ENCODE data around the gene H3-3A.

The H3-3A gene

GRCh38 chr1:226054519-226055327 is 7.8 kb upstream of the H3-3A start:
- DNase-seq (ENCODE audit: low read depth in 2 of 2), result no peak

- no peak for DNase-seq (ENCODE audit: low read depth in 2 of 2)
Measured at GRCh38 chr1:226059709-226060108, 2.8 kb upstream of the H3-3A start.

GRCh38 chr1:226060427-226060826 is 2.1 kb upstream of the H3-3A start:
- DNase-seq (ENCODE audit: low read depth in 2 of 2), result no peak

GRCh38 chr1:226061068-226061840 is 1.3 kb upstream of the H3-3A start:
- no peak for DNase-seq (ENCODE audit: low read depth in 2 of 2)

- DNase-seq (ENCODE audit: low read depth in 2 of 2), result peak; percentile 17 to 32
Measured at GRCh38 chr1:226061841-226062557, 517 bp upstream of the H3-3A start.

- peak; percentile 20 to 25 for DNase-seq (ENCODE audit: low read depth in 2 of 2)
Measured at GRCh38 chr1:226063224-226063976, 884 bp downstream of the H3-3A start.

- no peak for DNase-seq (ENCODE audit: low read depth in 2 of 2)
Measured at GRCh38 chr1:226063977-226064815, 1.7 kb downstream of the H3-3A start.

- DNase-seq (ENCODE audit: low read depth in 2 of 2), result no peak
Measured at GRCh38 chr1:226064816-226065248, 2.3 kb downstream of the H3-3A start.

GRCh38 chr1:226066415-226067078 is 4.0 kb downstream of the H3-3A start:
- no peak for DNase-seq (ENCODE audit: low read depth in 2 of 2)

- no peak for DNase-seq (ENCODE audit: low read depth in 2 of 2)
Measured at GRCh38 chr1:226069811-226070489, 7.4 kb downstream of the H3-3A start.

GRCh38 chr1:226072347-226072746 is 9.8 kb downstream of the H3-3A start:
- no peak for DNase-seq (ENCODE audit: low read depth in 2 of 2)

- DNase-seq (ENCODE audit: low read depth in 2 of 2), result no peak
Measured at GRCh38 chr1:226073184-226073950, 10.9 kb downstream of the H3-3A start.

GRCh38 chr1:226074046-226074445 is 11.5 kb downstream of the H3-3A start:
- DNase-seq (ENCODE audit: low read depth in 2 of 2), result no peak

GRCh38 chr1:226076378-226076777 is 13.9 kb downstream of the H3-3A start:
- no peak for DNase-seq (ENCODE audit: low read depth in 2 of 2)

- no peak for DNase-seq (ENCODE audit: low read depth in 2 of 2)
Measured at GRCh38 chr1:226078374-226078773, 15.9 kb downstream of the H3-3A start.

GRCh38 chr1:226082587-226082917 is 20.0 kb downstream of the H3-3A start:
- DNase-seq (ENCODE audit: low read depth in 2 of 2), result no peak

GRCh38 chr1:226082959-226083301 is 20.4 kb downstream of the H3-3A start:
- no peak for DNase-seq (ENCODE audit: low read depth in 2 of 2)

- DNase-seq (ENCODE audit: low read depth in 2 of 2), result peak; percentile 87 to 93
Measured at GRCh38 chr1:226083302-226084101, 21.0 kb downstream of the H3-3A start.
